IMR-90 (cell line): ENCODE results near the gene LSM14B.

Experiments used
- POLR2A ChIP-seq: IDR thresholded peaks from 2 replicates; pipeline ENCODE4 v1.6.1; 2012; ENCODE audit warnings: mild to moderate bottlenecking, low read depth, low read length
- TF ChIP-seq, protein P1 (sequence below): conservative IDR thresholded peaks from 2 replicates; pipeline ENCODE4 v1.5.1; 2012; ENCODE audit warnings: mild to moderate bottlenecking, low read depth, low read length, improper control_type of control experiment

DNA sequence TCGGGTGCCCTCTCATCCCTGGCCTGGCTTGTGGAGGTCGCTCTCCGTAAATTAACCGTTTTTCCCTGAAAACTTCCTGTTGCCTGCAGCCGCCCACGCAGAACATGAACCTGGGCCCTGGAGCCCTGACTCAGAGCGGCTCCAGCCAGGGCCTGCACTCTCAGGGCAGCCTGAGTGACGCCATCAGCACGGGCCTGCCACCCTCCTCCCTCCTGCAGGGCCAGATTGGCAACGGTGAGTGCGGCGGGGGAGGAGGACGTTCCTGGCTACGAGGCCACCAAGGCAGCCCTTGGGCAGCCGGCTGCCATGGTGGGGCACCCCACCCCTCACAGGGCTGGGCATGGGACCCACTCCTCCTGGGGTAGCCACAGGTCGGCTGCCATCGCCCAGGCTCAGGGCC, 39.1 kb downstream of the LSM14B start:
- no peak for TF ChIP-seq POLR2A
- TF ChIP-seq, protein P1, sequence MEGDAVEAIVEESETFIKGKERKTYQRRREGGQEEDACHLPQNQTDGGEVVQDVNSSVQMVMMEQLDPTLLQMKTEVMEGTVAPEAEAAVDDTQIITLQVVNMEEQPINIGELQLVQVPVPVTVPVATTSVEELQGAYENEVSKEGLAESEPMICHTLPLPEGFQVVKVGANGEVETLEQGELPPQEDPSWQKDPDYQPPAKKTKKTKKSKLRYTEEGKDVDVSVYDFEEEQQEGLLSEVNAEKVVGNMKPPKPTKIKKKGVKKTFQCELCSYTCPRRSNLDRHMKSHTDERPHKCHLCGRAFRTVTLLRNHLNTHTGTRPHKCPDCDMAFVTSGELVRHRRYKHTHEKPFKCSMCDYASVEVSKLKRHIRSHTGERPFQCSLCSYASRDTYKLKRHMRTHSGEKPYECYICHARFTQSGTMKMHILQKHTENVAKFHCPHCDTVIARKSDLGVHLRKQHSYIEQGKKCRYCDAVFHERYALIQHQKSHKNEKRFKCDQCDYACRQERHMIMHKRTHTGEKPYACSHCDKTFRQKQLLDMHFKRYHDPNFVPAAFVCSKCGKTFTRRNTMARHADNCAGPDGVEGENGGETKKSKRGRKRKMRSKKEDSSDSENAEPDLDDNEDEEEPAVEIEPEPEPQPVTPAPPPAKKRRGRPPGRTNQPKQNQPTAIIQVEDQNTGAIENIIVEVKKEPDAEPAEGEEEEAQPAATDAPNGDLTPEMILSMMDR, result no peak
